RWPE2 (cell line): ENCODE measurements around the gene GCKR.

Source experiments
- ATAC-seq: fragments of 200-7000 bp; cut with Tn5 transposase; 3 replicates; pipeline ENCODE4 v1.9.1; 2021; ENCODE audit warnings: low read depth
- DNase-seq: peaks from one replicate; pipeline ENCODE4 v3.0.0-alpha.2; 2020; ENCODE audit warnings: low spot score
- H3K27ac ChIP-seq: fragments of 450-650 bp; 2 replicates; pipeline ENCODE4 v1.5.1; 2017; ENCODE audit warnings: mild to moderate bottlenecking; ENCODE audit not compliant: poor library complexity, severe bottlenecking
- H3K27me3 ChIP-seq: fragments of 250-450 bp; sonication (Bioruptor Pico); 2 replicates; pipeline ENCODE4 v1.5.1; 2021; ENCODE audit warnings: mild to moderate bottlenecking, moderate library complexity; ENCODE audit not compliant: insufficient read depth, poor library complexity, severe bottlenecking
- H3K36me3 ChIP-seq: fragments of 250-450 bp; sonication (Bioruptor Pico); 2 replicates; pipeline ENCODE4 v1.5.1; 2020; ENCODE audit warnings: low read depth, mild to moderate bottlenecking, moderate library complexity
- H3K4me1 ChIP-seq: fragments of 250-450 bp; sonication (Bioruptor Pico); 2 replicates; pipeline ENCODE4 v1.5.1; 2021; ENCODE audit warnings: mild to moderate bottlenecking, moderate library complexity; ENCODE audit not compliant: insufficient read depth, poor library complexity, severe bottlenecking
- H3K4me3 ChIP-seq: fragments of 250-450 bp; sonication (Bioruptor Pico); 2 replicates; pipeline ENCODE4 v1.5.1; 2021; ENCODE audit warnings: mild to moderate bottlenecking, moderate library complexity; ENCODE audit not compliant: severe bottlenecking
- H3K9me3 ChIP-seq: fragments of 250-450 bp; sonication (Bioruptor Pico); 2 replicates; pipeline ENCODE4 v1.5.1; 2021; ENCODE audit warnings: mild to moderate bottlenecking, moderate library complexity; ENCODE audit not compliant: severe bottlenecking
- CTCF ChIP-seq: fragments of 450-650 bp; IDR thresholded peaks from one replicate; pipeline ENCODE4 v1.5.1; 2017; ENCODE audit warnings: mild to moderate bottlenecking, moderate library complexity; ENCODE audit not compliant: poor library complexity, severe bottlenecking

The GCKR gene

GRCh38 chr2:27496357-27497287 lies at the start of gene GCKR:
Gene GCKR, plus strand, starts transcription at chr2:27496839. Its CDS starts 66 bp downstream, at chr2:27496905.
- Histone ChIP-seq H3K4me1 (no peaks in the 10 kb centered on the region), H3K4me3 (no peak within 1 kb of the TSS), H3K27me3 (no peaks in the 10 kb centered on the region), H3K36me3 (no peaks in the 10 kb centered on the region), H3K9me3 (no peaks in the 10 kb centered on the region), H3K27ac (no peak within 1 kb of the TSS)
- ATAC-seq (no peak), DNase-seq (no peak)
- TF ChIP-seq CTCF = no peak

- H3K4me3 ChIP-seq = no peak overlapping the region
- DNase-seq = no peak
- H3K27ac ChIP-seq = no peak overlapping the region
- TF ChIP-seq CTCF = no peak
- no peaks in the 10 kb centered on the region for H3K27me3 ChIP-seq
- peaks cover 11% of the 10 kb centered on the region for H3K4me1 ChIP-seq
- ATAC-seq = no peak
- H3K9me3 ChIP-seq = no peaks in the 10 kb centered on the region
- peaks cover 18% of the 10 kb centered on the region for H3K36me3 ChIP-seq
Observed at GRCh38 chr2:27448381-27448780, 48.3 kb upstream of the GCKR start.

- peaks cover 20% of the 10 kb centered on the region for H3K36me3 ChIP-seq
- TF ChIP-seq CTCF = no peak
- H3K27me3 ChIP-seq = no peaks in the 10 kb centered on the region
- no peaks in the 10 kb centered on the region for H3K9me3 ChIP-seq
- H3K4me1 ChIP-seq = peaks cover 5% of the 10 kb centered on the region
- DNase-seq (no peak), ATAC-seq (no peak)
- no peak overlapping the region for H3K27ac ChIP-seq
- no peak overlapping the region for H3K4me3 ChIP-seq
Observed at GRCh38 chr2:27451095-27451494, 45.5 kb upstream of the GCKR start.

- no peak for TF ChIP-seq CTCF
Observed at GRCh38 chr2:27453968-27454367, 42.7 kb upstream of the GCKR start.

GRCh38 chr2:27461118-27461517 lies 35.5 kb upstream of the GCKR start:
- no peak for TF ChIP-seq CTCF
- no peaks in the 10 kb centered on the region for H3K4me1 ChIP-seq
- no peaks in the 10 kb centered on the region for H3K27me3 ChIP-seq
- ATAC-seq = no peak
- H3K4me3 ChIP-seq = no peak overlapping the region
- peaks cover 7% of the 10 kb centered on the region; the same call in 1 of the 2 replicates for H3K36me3 ChIP-seq
- no peaks in the 10 kb centered on the region for H3K9me3 ChIP-seq
- DNase-seq = no peak
- H3K27ac ChIP-seq = no peak overlapping the region

More at GRCh38 chr2:27453968-27454367, 42.7 kb upstream of the GCKR start:
- Histone ChIP-seq H3K27ac (no peak overlapping the region), H3K4me1 (no peaks in the 10 kb centered on the region), H3K4me3 (no peak overlapping the region), H3K36me3 (peaks cover 18% of the 10 kb centered on the region), H3K9me3 (no peaks in the 10 kb centered on the region), H3K27me3 (no peaks in the 10 kb centered on the region)
- no peak for DNase-seq
- ATAC-seq = peak; percentile 12; the same call in 1 of the 3 replicates
